ENCODE results near the gene WWC2. TPM values are rescaled to one million over a fixed set of nuclear protein-coding genes. Genes with fewer than 3 reads are reported as not detected.

Gene WWC2
- total RNA-seq, 4 donors from 2014 or later: 7.4 to 24.8 (median 8.0) TPM

GRCh38 chr4:183223053-183223452, 124.0 kb downstream of the WWC2 start:
- DNase-seq: no peak
- TF ChIP-seq POLR2A (IDR thresholded peaks at IDR 0.05): no peak
- no peaks in the 10 kb centered on the region for H3K36me3 ChIP-seq
- no peaks in the 10 kb centered on the region for H3K27me3 ChIP-seq
- H3K4me3 ChIP-seq: no peak overlapping the region
- intact Hi-C loops (cut with DNase I): no loop called here
- no peaks in the 10 kb centered on the region for H3K9me3 ChIP-seq
- no peak overlapping the region for H3K27ac ChIP-seq
- no peaks in the 10 kb centered on the region for H3K4me1 ChIP-seq
- WGBS, 2 donors: 90 to 91% methylated on average over 3 of the region's 3 CpGs

DNA sequence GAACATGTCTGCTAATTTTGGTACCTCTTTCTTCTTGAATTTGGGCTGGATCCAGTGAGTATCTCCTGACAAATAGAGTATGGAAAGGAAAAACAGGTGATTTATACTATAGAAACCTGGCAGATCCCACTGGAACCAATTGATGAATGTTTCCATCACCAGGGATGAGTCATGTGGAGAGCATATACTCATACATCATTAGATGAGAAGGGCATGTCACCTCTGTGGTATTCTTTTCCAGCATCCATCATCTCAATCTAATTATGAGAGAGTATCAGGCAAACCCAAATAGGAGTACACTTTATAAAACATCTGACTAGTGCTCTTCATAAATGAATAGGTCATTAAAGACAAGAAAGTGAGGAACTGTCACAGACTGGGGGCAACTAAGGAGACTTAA, 130.3 kb downstream of the WWC2 start:
- H3K4me1 ChIP-seq: no peaks in the 10 kb centered on the region
- TF ChIP-seq CTCF (IDR thresholded peaks at IDR 0.05) (no peak), POLR2A (IDR thresholded peaks at IDR 0.05) (no peak)
- H3K4me3 ChIP-seq: no peak overlapping the region
- no peaks in the 10 kb centered on the region for H3K27me3 ChIP-seq
- H3K36me3 ChIP-seq: no peaks in the 10 kb centered on the region
- no peaks in the 10 kb centered on the region for H3K9me3 ChIP-seq
- DNase-seq: no peak
- H3K27ac ChIP-seq: no peak overlapping the region
- intact Hi-C loops (cut with DNase I): no loop called here

- H3K4me3 ChIP-seq: no peak overlapping the region
- H3K27me3 ChIP-seq: no peaks in the 10 kb centered on the region
- DNase-seq: no peak
- H3K4me1 ChIP-seq: no peaks in the 10 kb centered on the region
- WGBS, 2 donors: 87 to 88% methylated on average over 7 to 14 of the region's 15 CpGs
- H3K27ac ChIP-seq: peak overlapping the region in 1 of 4 donors; percentile 14
- H3K9me3 ChIP-seq: no peaks in the 10 kb centered on the region
- peaks cover 0 to 28% (median 5%) of the 10 kb centered on the region in 3 donors for H3K36me3 ChIP-seq
- intact Hi-C loops (cut with DNase I): no loop called here
- TF ChIP-seq CTCF (IDR thresholded peaks at IDR 0.05): no peak
- no peak for TF ChIP-seq POLR2A (IDR thresholded peaks at IDR 0.05)
Measured at GRCh38 chr4:183240581-183241321, 141.7 kb downstream of the WWC2 start.

DNA sequence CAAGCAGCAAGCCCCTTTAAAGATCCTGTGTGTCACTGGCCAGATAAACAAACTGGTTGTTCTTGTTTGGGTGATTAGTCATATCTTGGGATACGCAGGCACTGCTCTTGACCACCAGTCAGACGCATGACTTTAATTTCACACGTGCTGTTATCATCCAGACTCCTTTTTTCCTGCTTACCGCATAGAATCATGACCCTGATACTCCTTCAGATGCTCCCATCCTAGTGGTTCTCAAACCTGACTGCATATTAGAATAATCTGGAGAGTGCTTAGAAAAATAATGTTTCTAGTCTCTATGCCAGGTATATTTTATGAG, 142.2 kb downstream of the WWC2 start:
- H3K27ac ChIP-seq: no peak overlapping the region
- WGBS, 2 donors: 67 to 68% methylated on average over 2 to 4 of the region's 4 CpGs

GRCh38 chr4:183241721-183242151, 142.7 kb downstream of the WWC2 start:
- no peaks in the 10 kb centered on the region for H3K4me1 ChIP-seq
- TF ChIP-seq CTCF (IDR thresholded peaks at IDR 0.05) (no peak), POLR2A (IDR thresholded peaks at IDR 0.05) (no peak)

More for the DNA sequence above, 142.2 kb downstream of the WWC2 start:
- H3K4me3 ChIP-seq: no peak overlapping the region
- DNase-seq: no peak
- peaks cover 0 to 34% (median 5%) of the 10 kb centered on the region in 3 donors for H3K36me3 ChIP-seq
- no peaks in the 10 kb centered on the region for H3K4me1 ChIP-seq
- H3K9me3 ChIP-seq: no peaks in the 10 kb centered on the region
- intact Hi-C loops (cut with DNase I): no loop called here
- H3K27me3 ChIP-seq: no peaks in the 10 kb centered on the region
- TF ChIP-seq CTCF (IDR thresholded peaks at IDR 0.05): no peak
- no peak for TF ChIP-seq POLR2A (IDR thresholded peaks at IDR 0.05)

More at GRCh38 chr4:183241721-183242151, 142.7 kb downstream of the WWC2 start:
- DNase-seq: no peak
- intact Hi-C loops (cut with DNase I): no loop called here
- Histone ChIP-seq H3K27ac (no peak overlapping the region), H3K36me3 (peaks cover 0 to 37% (median 5%) of the 10 kb centered on the region in 3 donors), H3K4me3 (no peak overlapping the region), H3K9me3 (no peaks in the 10 kb centered on the region), H3K27me3 (no peaks in the 10 kb centered on the region)
- WGBS, 2 donors: 73 to 83% methylated on average over 6 of the region's 6 CpGs

All from esophagus squamous epithelium (tissue), 5 donors.